DMS79 (cell line): ENCODE data around the gene CDK14.

Source experiments
- DNase-seq: peaks from one replicate; lab custom pipeline; 2025; lab: John Stamatoyannopoulos, UW

The CDK14 gene

GRCh38 chr7:90595801-90596670, at the start of gene CDK14:
Gene CDK14 (plus strand): TSS chr7:90596321. CDS start chr7:90596628, 307 bp downstream.
- DNase-seq = peak; percentile 26

- DNase-seq = no peak
Observed at GRCh38 chr7:90551036-90551435, 45.1 kb upstream of the CDK14 start.

GRCh38 chr7:90552521-90552920, 43.6 kb upstream of the CDK14 start:
- no peak for DNase-seq

GRCh38 chr7:90560730-90561129, 35.4 kb upstream of the CDK14 start:
- DNase-seq = no peak

- DNase-seq = peak; percentile 7
Observed at GRCh38 chr7:90563286-90563685, 32.8 kb upstream of the CDK14 start.

GRCh38 chr7:90564455-90564854, 31.7 kb upstream of the CDK14 start:
- no peak for DNase-seq

- no peak for DNase-seq
Observed at GRCh38 chr7:90568213-90568612, 27.9 kb upstream of the CDK14 start.

GRCh38 chr7:90569368-90569767, 26.8 kb upstream of the CDK14 start:
- DNase-seq = no peak

- DNase-seq = no peak
Observed at GRCh38 chr7:90570373-90570959, 25.7 kb upstream of the CDK14 start.

- no peak for DNase-seq
Observed at GRCh38 chr7:90574146-90574819, 21.8 kb upstream of the CDK14 start.

- no peak for DNase-seq
Observed at GRCh38 chr7:90574820-90575187, 21.3 kb upstream of the CDK14 start.

GRCh38 chr7:90579181-90579688, 16.9 kb upstream of the CDK14 start:
- DNase-seq = no peak

- DNase-seq = no peak
Observed at GRCh38 chr7:90580051-90580450, 16.1 kb upstream of the CDK14 start.

- no peak for DNase-seq
Observed at GRCh38 chr7:90582164-90582563, 14.0 kb upstream of the CDK14 start.

- DNase-seq = no peak
Observed at GRCh38 chr7:90584378-90584777, 11.7 kb upstream of the CDK14 start.

GRCh38 chr7:90586091-90586490, 10.0 kb upstream of the CDK14 start:
- no peak for DNase-seq

GRCh38 chr7:90587766-90588165, 8.4 kb upstream of the CDK14 start:
- DNase-seq = no peak

GRCh38 chr7:90592033-90592432, 4.1 kb upstream of the CDK14 start:
- DNase-seq = peak; percentile 7

- DNase-seq = no peak
Observed at GRCh38 chr7:90593205-90593604, 2.9 kb upstream of the CDK14 start.

- DNase-seq = no peak
Observed at GRCh38 chr7:90594751-90595317, 1.3 kb upstream of the CDK14 start.

- no peak for DNase-seq
Observed at GRCh38 chr7:90595342-90595800, 750 bp upstream of the CDK14 start.
